Measurements from ENCODE around the gene ZNF891.

DNA sequence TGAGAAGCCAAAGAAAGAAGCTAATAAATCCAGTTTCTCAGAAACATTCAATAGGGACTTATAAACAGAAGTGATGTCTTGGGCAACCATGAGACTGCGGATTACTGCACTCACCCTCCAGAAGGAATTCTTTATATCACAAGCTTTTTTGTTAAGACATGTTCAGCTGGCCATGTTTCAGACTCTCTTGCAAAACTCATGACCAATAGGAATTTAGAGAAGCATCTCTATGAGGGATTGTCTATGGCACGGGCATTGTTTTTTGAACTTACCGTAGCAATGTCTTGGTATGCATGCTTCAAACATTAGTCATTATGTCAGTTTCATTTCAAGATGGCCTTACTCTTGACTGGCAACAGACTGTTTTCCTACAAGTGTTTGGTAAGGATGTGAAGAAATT, 35.7 kb upstream of the ZNF891 start:
- TF ChIP-seq, protein P1, sequence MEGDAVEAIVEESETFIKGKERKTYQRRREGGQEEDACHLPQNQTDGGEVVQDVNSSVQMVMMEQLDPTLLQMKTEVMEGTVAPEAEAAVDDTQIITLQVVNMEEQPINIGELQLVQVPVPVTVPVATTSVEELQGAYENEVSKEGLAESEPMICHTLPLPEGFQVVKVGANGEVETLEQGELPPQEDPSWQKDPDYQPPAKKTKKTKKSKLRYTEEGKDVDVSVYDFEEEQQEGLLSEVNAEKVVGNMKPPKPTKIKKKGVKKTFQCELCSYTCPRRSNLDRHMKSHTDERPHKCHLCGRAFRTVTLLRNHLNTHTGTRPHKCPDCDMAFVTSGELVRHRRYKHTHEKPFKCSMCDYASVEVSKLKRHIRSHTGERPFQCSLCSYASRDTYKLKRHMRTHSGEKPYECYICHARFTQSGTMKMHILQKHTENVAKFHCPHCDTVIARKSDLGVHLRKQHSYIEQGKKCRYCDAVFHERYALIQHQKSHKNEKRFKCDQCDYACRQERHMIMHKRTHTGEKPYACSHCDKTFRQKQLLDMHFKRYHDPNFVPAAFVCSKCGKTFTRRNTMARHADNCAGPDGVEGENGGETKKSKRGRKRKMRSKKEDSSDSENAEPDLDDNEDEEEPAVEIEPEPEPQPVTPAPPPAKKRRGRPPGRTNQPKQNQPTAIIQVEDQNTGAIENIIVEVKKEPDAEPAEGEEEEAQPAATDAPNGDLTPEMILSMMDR (conservative IDR thresholded peaks at IDR 0.05 in 1 of 2, IDR thresholded peaks at IDR 0.05 in 1 of 2; ENCODE audit: low read depth in 1 of 2, low read length in 2 of 2): no peak
- TF ChIP-seq EZH2 (IDR thresholded peaks at IDR 0.05; ENCODE audit: low read length, missing control alignments): no peak

Data from fibroblast of lung (primary cell).